Mammary epithelial cell (primary cell): ENCODE results near the gene PHKG1.

ENCODE experiments used
- EZH2 ChIP-seq: IDR thresholded peaks from 2 replicates; pipeline ENCODE4 v1.6.1; 2012; ENCODE audit warnings: low read length, inconsistent platforms, borderline replicate concordance
- TF ChIP-seq, protein P1 (sequence below), 2 donors: IDR thresholded peaks in 1 of 2; conservative IDR thresholded peaks in 1 of 2; 2 replicates each; pipeline ENCODE4 v1.5.1; 2011 to 2012; ENCODE audit warnings: inconsistent platforms in 2 of 2, low read length in 2 of 2, mild to moderate bottlenecking in 2 of 2, control low read depth in 1 of 2, low read depth in 1 of 2; ENCODE audit not compliant: insufficient read depth in 1 of 2; ENCODE audit errors: extremely low read depth in 1 of 2

DNA sequence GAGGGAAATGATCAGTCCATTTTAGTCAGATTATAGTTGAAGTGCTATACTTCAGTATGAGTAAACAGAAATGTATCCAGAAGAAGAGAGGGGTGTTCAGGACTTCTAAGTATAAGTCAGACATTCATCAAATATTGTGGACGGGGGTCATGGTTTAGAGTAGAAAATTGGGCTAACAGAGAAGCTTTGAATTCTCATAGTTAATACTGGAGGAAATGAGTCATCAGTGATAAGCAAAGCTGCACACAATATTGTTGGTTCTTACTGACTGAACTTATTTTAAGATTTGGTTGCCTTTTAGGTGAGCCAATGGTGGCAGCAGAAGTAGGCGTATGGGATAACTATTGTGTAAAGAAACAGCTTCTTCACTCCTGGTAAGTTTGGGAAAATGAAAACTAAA is 30.4 kb downstream of the PHKG1 start:
- TF ChIP-seq EZH2 = no peak
- TF ChIP-seq, protein P1, sequence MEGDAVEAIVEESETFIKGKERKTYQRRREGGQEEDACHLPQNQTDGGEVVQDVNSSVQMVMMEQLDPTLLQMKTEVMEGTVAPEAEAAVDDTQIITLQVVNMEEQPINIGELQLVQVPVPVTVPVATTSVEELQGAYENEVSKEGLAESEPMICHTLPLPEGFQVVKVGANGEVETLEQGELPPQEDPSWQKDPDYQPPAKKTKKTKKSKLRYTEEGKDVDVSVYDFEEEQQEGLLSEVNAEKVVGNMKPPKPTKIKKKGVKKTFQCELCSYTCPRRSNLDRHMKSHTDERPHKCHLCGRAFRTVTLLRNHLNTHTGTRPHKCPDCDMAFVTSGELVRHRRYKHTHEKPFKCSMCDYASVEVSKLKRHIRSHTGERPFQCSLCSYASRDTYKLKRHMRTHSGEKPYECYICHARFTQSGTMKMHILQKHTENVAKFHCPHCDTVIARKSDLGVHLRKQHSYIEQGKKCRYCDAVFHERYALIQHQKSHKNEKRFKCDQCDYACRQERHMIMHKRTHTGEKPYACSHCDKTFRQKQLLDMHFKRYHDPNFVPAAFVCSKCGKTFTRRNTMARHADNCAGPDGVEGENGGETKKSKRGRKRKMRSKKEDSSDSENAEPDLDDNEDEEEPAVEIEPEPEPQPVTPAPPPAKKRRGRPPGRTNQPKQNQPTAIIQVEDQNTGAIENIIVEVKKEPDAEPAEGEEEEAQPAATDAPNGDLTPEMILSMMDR (conservative IDR thresholded peaks at IDR 0.05 in 1 of 2, IDR thresholded peaks at IDR 0.05 in 1 of 2; ENCODE audit: extremely low read depth in 1 of 2, insufficient read depth in 1 of 2, low read depth in 1 of 2, low read length in 2 of 2) = no peak
